Measurements from ENCODE around the gene U2AF2.

U2AF2 gene

DNA sequence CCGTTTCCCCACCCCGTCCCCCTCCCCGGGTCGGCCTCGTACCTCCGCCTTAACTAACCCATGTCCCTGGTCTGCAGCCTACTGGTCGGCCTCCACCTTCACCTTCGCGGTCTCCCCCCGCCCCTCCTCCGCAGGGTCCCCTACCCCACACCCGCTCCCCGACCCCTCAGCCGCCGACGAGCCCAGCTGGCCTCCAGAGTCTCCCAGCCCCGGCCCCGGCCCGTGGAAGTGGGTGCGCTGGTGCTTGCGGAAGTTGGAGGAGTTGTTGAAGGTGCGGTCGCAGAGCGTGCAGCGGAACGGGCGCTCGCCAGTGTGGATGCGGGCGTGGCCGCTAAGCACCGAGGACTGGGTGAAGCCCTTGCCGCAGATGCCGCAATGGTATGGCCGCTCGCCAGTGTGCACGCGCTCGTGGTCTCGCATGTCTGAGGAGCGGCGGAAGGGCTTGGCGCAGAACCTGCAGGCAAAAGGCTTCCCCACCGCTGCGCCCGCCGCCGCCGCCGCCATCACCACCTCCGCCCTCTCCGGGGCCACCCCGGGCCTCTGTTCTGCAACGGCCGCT lies 33.1 kb upstream of the U2AF2 start:
- no peak for DNase-seq (ENCODE audit: low spot score)

DNA sequence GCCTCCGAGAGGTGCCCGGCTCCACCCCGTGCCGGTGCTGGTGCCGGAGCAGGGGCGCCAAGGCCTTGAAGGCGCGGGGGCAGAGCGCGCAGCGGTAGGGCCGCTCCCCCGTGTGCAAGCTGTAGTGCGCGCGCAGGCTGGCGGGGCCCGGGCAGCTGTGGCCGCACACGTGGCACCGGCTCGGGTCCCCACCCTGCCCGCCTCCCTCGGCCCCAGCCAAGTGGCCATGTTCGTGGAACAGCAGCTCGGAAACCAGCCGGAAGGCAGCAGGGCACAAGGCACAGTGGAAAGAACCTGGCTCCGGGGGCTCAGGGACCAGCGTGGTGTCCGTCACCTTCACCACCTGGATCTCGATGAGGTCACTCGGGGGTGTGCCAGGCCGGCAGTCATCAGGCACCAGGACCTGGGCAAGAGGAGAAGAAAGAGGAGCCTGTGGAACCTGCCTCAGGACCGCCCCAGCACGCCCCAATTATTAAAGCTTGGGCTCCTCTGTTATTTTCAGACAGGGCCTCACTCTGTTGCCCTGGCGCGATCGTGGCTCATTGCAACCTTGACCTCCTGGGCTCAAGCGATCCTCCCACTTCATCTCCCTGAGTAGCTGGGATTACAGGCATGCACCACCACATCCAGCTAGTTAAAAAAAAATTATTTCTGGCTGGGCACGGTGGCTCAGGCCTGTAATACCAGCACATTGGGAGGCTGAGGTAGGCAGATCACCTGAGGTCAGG lies 32.4 kb upstream of the U2AF2 start:
- no peak for DNase-seq (ENCODE audit: low spot score)

DNA sequence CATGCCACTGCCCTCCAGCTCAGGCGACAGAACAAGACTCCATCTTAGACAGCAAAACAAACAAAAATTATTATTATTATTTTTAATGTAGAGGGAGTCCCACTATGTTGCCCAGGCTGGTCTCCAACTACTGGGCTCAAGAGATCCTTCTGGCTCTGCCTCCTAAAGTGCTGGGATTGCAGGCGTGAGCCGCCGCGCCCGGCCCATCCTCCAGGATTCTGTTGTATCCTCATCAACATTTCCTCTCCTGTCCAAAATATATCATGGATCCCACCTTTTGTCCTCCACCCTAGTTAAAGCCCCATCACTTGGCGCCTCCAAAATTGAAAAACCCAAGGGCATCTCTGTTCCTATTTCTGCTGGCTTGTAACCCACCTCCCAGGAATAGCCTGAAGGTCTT lies 31.7 kb upstream of the U2AF2 start:
- no peak for DNase-seq (ENCODE audit: low spot score)

DNA sequence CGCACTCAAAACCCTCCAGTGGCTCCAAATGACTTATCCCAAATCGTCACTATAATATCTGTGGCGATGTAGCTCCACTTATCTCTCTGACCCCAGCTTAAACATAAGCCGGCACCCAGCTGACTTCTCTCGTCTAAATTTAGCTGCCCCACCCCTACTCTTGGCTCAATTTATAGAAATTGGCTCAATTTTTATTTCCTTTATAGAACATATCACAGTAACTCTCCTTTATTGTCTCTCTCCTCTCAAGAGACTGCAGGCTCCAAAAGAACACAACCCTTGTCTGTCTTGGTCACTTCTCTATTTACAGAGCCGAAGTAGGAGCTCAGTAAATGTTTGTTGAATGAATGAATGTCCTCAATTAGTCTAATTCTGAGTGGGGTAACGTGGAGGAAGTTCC lies 31.3 kb upstream of the U2AF2 start:
- DNase-seq (ENCODE audit: low spot score): no peak

DNA sequence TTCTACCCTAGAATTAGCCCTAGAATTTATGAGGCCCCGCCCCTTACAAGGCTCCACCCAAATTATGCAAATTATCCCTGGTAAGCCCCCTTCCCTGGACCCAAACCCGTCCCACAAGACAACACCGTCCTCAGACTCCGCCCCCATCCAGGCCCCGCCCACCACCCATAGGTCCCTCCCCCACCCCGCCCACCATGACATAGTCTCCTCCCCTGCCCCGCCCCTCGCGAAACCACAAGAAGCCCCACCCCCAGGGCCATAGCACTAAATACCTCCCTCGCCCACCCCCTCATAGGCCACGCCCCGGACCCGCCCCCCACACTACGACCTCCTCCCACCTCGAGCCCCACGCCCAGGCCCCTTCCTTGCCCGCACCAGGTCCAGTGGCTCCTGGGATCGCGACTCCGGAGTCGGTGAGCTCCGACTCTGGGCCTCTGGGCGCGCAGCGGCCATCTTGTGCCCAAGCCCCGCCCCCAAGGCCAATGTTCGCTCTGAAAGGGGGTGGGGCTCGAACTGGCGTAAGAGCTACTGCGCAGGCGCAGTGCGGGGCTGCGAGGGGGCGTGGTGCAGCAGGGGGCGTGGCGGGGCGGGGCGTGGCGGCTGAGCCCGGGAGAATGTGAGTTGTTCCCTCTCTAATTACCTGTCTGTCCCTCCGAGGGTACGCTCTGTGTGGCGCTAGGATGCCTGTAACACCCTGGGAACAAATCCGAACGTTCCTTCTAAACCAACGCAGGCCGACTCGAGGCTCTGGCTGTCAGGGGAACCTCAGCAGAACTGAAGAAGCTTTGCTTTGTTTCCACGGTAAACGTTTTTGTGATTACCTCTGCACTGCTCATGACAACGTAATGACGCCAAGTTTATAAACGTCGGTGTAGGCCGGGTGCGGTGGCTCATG lies 30.5 kb upstream of the U2AF2 start, which contains the start of gene ZNF784:
ZNF784 (minus strand) TSS at position 458 of the 895 bp plus-strand sequence; CDS start at position 453, 5 bp downstream.
- peak; percentile 82 for DNase-seq (ENCODE audit: low spot score)

DNA sequence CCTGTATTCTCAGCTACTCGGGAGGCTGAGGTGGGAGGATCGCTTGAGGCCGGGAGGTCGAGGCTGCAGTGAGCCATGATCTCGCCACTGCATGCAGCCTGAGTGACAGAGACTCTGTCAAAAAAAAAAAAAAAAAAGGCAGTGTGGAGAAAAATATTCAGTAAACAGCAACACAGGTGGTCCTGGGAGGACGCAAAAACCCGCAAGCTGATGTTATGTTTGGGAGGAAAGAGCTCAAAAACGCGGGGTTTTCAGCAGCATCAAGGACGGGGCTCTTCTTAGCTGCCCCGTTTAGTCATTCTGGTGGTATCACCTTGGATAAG lies 29.9 kb upstream of the U2AF2 start:
- no peak for DNase-seq (ENCODE audit: low spot score)

DNA sequence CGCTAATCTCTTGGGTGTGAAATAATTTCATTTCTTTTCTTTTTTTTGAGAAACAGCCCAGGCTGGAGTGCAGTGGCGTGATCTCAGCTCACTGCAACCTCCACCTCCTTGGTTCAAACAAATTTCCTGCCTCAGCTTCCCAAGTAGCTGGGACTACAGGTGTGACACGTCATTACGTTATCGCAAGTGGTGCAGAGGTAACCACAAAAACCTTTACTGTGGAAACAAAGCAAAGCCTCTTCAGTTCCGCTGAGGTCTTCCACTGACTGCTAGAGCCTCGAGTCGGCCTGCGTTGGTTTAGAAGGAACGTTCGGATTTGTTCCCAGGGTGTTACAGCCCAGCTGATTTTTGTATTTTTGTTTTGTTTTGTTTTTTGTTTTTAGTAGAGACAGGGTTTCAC lies 28.5 kb upstream of the U2AF2 start:
- no peak for DNase-seq (ENCODE audit: low spot score)

DNA sequence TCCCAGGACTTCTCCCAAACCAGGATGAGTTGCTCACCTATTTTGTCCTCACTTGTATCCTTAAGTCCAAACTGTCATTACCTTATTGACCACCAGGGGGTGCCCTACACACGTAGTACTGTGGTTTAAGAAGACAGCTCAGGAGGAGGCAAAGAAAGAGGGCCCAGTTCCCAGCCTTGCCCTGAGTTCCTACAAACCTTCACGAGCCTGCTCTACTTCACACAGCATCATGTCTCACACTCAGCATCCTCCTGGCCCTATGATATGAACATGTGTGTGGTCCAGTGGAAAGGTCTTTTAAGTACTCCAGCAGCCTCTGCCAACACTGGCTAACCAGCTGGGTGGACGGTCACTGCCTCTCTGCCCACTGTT lies 22.4 kb upstream of the U2AF2 start:
- DNase-seq (ENCODE audit: low spot score): peak; percentile 97

DNA sequence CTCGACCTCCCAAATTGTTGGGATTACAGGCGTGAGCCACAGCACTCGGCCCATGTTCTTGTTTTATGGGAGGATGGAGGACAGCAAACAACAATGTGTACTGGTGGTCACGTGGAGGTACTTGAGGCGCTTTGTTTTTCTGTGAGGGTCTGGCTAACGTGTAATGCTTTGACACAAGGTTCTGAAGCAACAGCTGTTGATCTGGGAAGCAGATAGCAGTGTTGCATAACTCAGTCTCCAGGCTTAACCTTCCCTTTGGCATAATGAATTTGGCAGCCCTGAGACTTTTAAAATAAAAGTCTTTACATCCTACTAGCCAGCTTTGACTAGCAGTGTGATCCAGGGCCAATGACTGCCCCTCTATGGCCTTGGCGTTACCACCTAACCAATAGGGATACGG lies 21.0 kb upstream of the U2AF2 start:
- no peak for DNase-seq (ENCODE audit: low spot score)

DNA sequence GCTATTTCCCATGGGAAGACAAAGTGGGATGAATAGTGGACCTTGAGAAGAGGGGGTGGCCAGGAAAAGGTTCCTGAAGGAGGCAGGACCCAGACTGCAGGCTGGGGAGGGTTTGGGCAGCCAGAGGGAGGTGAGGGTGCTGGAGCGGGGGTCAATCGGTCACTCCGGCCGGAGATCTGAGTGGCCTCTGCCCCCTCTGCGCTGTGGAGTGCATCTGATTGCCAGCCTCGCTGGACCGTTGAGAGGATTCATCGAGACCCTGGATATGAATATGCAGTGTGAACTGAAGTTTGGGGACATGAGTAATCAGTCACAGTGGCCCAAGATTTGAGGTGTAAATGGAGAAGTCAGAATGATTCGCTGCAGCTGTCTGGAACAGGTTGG lies 19.5 kb upstream of the U2AF2 start:
- no peak for DNase-seq (ENCODE audit: low spot score)

DNA sequence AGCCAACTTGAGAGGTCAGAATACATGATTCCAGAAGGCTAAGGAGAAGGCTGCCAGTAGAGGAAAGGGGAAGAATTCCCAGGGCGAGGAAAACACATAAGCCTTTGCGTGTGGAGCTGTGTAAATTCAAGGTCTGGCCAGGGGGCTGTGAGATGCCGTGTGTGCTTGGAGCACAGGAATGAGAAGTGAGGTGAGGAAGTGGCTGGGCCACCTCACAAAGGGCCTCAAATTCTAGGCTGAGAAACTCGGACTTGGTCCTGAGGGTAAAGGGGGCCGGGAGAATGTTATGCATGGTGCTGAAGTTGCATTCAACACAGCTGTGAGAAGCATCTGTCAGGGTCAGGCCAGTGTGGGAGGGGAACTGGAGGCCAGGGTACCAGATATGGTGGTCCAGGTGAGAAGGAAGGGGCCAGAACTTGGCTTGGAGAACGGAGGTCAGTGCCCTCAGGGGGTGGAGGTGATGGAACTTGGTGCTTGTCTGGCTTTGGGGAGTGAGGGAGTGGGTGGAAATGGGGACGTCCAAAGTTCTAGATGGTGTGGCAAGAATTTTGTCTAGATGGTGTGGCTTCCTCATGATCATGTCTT lies 18.9 kb upstream of the U2AF2 start:
- DNase-seq (ENCODE audit: low spot score): no peak

DNA sequence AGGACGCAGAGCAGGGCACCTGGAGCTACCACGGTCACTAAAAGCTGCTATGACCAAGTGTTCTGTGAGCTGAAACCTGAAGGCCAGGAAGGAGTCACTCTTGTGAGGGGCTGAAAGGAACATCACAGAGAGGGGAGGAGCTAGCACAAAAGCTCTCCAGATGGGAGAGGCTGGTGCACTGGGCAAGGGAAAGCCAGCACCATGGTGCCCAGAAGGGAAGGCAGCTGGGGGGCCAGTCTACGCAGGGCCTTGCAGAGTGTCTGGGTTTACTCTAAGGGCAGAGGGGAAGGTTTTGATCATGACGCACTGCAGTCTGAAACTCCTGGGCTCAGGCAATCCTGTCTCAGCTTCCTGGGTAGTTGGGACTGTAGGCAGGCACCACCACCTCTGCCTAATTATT lies 18.1 kb upstream of the U2AF2 start:
- no peak for DNase-seq (ENCODE audit: low spot score)

DNA sequence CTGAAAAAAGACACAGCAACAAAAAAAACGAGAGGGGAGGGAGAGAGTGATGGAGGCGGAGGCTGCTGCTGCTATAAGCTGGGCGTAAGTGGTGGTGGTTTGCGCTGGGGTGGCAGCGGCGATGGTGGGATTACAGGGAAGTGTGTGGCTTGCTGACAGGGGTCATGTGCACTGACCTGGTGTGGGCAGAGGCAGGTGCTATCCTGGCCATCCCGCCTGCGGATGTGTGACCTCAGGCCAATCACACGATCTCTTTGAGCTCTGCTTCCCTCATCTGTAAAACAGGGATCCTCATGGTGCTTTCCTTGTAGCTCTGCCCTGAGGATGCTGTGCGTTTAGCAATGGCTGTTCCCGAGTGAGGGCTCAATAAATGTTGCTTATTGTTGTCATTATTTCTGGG lies 17.3 kb upstream of the U2AF2 start:
- DNase-seq (ENCODE audit: low spot score): no peak

DNA sequence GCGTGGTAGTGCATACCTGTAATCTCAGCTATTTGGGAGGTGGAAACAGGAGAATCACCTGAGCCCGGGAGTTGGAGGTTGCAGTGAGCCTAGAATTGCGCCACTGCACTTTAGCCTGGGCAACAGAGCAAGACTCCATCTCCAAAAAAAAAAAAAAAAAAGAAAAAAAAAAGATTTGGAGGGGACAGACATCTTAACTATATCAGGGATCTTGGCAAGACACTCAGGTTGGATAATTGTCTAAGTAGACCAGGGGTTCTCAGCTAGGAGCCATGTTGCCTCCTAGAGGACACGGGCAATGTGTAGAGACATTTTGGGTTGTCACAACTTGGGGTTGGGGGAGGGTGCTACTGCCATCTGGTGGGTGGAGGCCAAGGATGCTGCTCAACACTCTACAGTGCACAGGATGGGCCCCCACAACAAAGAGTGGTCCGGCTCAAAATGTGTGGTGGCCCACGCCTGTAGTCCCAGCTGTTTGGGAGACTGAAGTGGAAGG lies 15.9 kb upstream of the U2AF2 start:
- DNase-seq (ENCODE audit: low spot score): no peak

DNA sequence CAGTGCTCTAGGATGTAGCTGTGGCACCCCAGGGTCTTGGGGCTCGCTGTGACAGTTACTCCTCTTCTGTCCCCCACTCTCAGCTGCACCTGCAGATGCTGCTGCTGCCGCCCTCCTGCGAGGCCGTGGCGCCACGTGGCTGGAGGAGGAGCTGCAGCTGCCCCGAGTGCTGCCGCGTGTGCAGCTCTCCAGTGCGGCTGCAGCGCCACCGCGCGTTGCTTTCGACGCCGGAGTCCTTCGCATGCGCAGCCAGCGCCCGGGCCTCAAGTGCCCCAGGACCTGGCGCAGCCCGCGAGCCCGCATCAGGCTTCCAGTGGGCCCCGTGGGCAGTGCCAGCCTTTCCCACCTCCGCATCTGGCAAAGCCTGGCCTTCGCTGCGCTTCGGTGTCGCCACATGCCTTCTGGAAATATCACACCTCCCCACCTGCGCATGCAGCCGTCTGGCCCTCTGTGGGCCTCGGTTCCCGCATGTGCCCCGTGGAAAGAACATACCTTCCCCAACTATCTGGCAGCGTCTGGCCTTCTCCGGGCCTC lies 14.7 kb upstream of the U2AF2 start:
- DNase-seq (ENCODE audit: low spot score): no peak

DNA sequence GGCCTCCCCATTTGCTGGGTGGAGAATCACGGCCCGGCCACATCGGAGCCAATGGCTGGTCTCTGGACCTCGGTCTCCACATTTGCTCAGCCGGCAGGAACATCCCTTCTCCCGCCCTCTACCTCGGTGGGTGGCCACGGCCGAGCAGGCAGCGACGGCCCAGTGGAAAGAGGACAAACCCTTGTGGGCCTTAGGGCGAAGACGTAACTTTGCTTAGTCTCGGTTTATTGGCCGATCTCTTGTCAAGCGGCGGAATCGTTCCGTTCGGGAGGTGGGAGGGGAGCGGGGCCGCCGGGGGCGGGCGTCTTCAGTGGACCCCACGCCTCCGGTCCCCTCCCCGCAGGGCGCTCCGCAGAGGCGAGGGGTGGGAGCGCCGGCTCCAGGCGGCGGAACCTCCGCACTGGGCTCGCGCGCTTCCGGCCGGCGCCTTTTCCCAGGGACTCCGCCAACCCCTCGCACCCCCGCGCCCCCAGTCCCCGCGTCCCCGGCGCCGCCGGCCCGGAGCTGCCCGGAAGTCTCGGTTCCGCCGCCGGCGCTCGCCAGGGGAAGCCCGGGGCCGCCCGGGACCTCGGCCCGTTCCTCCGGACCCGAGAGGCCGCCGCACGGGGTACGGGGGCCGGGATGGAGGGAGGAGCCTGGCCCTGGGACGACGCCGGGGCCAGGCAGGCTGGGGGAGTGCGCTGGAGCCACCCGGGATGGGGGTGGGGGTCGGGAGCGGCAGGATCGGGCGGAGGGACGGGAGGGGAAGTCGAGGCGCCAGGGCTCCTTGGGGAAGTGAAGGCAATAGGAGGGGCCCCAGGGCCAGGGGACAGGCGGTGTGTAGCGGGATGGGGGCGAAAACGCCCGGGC lies 14.0 kb upstream of the U2AF2 start, which contains the start of gene ZNF580:
ZNF580 (plus strand) TSS at position 426 of the 849 bp plus-strand sequence. CDS start 1,507 bp downstream, outside the sequence.
- DNase-seq (ENCODE audit: low spot score): no peak

DNA sequence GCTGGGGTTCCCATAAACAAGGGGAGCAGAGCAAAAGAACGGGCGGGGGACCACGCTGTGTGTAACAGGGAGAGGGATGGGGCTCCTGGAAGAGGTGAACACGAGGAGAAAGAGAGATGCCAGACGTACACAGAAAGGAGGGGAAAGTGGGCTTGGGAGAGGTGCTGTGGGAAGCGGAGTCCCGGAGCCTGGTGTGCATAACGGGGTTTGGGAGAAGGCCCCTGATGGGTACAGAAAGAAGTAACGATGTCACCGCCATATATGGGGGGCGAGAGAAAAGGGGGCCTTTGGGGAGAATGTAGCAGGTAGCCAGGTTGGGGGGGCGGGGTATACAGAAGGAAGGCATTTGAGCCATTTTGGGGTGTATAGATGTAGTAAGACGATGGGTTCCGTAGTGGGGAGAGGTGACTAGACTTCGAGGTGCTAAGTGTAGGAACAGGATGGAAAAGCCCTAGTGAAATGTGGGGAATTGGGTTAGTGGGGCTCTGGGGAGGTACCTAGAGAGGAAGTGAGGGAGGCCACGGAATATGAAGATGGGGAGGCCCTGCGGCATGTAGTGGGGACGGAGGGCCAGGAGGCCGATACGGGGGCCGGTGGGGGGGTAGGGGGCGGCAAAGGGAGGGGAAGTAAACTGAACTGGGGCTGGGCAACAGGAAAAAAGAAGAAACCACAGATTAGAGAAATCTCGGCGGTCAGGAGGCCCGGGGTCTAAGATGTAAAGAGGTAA lies 13.2 kb upstream of the U2AF2 start:
- DNase-seq (ENCODE audit: low spot score): no peak

DNA sequence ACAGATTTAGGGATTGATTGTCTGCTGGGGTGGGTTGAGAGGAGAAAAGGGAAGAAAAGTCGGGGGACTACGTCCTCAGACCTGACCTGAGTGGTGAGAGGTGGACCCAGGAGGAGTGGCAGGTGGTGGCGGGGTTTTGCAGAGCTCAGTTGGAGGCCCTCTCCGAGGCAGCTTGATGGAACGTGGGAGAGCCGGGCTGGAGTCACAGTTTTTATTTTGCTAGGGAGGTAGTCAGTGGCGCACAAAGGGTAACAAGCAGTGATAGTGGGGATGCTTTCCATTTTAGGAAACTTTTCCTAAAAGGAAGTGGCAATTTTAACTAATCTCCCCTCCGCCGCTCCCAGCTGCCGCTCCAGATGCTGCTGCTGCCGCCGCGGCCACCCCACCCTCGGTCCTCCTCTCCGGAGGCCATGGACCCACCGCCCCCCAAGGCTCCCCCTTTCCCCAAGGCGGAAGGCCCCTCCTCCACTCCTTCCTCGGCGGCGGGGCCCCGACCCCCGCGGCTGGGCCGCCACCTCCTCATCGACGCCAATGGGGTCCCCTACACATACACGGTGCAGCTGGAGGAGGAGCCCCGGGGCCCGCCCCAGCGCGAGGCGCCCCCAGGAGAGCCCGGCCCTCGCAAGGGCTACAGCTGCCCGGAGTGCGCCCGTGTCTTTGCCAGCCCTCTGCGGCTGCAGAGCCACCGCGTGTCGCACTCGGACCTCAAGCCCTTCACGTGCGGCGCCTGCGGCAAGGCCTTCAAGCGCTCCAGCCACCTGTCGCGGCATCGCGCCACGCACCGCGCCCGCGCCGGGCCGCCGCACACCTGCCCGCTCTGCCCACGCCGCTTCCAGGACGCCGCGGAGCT lies 12.5 kb upstream of the U2AF2 start:
- DNase-seq (ENCODE audit: low spot score): no peak

DNA sequence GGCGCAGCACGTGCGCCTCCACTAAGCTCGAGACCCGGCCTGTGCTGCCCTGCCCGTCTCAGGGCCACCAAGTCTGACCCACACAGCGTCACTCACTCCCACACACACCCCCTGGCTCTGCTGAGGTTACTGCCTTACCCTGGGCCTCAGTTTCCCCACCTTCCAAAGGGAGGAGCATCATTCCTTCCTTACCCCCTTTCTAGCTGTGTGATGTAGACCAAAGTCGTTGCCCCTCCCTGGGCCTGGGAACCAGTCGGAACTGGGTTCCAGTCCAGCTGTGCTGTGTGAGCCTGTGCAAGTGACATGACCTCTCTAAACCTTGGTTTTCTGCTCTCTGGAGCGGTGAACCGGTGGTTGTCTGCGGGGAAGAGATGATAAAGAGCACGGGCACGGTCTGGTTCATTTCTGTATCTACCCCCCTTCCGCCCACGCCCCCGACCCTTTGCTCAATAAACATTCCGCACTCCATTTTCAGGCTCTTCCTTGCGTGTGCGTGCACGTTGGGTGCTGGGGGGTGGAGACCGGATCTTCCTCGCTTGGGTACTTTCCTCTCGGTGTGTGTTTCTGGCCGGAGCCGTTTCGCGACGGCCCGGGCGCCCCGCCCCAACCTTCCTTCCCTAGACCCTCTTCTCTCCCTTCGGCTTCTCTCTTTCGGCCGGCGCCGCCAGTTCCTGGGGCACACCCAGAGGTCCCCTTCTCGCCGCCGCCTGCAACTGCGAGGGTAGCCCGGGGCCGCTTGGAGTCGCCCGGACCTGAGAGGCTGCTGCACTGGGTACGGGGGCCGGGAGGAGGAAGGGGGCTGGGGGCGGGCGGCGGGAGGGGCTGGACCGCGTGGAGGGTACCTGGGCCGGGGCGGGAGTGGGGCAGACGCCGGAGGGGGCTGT lies 11.6 kb upstream of the U2AF2 start, which contains the start of gene ZNF581:
ZNF581 (plus strand) TSS at position 647 of the 884 bp plus-strand sequence. CDS start 923 bp downstream, outside the sequence.
- no peak for DNase-seq (ENCODE audit: low spot score)

Measured in pons (tissue), 1 donor.